ENCODE data around the gene RAB12.
"Not testable (repeated sequence)": the region's sequence is repeated elsewhere in the genome, so short reads cannot be mapped to it uniquely, and the experiment has no call there.

RAB12 gene

DNA sequence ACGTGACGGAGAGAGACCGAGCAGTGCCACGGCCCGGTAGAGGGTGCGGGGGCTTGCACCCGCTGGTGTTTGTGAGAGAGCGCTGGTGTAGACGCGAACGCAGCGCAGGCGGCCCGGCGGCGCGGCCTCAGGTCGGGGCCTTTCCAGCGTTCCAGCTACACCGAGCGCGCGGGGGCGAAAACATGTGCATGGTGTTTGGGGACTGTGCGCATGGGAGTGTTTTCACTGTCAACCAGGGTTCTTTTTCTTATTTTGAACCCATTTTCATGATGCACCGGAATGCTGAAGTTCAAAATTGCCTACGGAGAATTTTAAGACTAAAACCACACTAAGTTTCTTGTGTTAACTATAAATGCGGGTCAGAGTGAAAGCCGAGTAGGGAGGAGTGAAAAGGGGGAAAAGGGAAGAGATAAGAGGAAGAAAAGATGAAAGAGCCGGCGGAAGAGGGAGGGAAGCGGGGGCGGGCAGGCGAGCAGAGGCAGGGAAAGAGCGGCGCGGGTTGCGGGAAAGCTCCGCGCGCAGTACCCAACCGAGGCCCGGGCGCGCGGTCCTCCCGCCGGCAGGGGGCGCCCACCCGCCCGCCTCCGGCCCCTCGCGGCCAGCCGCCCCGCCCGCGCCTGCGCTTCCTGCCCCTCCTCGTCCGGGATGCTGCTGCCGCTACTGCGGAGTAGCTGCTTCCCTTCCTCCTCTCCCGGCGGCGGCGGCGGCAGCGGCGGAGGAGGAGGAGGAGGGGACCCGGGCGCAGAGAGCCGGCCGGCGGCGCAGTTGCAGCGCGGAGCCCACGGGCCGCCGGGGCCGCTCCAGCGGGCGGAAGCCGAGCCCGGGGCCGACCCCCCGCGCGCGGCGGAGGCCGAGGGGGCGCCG lies at the start of gene RAB12:
RAB12 (plus strand) TSS at position 643 of the 864 bp plus-strand sequence; CDS start at position 646, 3 bp downstream.
- DNase-seq (ENCODE audit: low read depth in 2 of 2), result peak; percentile 78 to 86

DNA sequence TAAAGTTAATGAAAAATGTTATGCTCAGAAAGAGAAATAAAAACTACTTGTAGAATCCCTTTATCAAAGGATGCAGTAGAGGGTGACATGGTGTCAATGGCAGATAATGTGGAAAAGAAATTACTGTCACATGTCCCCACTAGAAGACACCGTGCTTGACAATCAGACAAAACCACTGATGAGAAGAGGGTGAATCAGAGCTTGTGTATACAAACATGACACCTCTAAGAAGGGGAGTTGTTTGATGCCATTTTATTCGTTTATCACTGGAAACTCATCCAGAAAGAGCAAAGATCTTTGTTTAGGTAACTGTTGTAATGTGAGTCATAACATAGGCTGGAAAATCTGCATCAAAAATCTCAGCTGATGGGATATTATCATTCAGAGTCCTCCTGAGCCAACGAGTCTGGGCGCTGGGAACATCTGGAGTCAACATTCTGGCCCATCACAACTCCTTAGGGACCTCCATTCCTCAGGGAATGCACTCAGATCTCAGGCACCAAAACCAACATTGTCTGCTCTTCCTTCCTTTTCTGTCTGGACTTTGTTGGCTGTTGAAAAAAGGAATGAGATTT lies 49.5 kb upstream of the RAB12 start:
- DNase-seq (ENCODE audit: low read depth in 2 of 2), result no peak

- no peak for DNase-seq (ENCODE audit: low read depth in 2 of 2)
These were observed 47.9 kb upstream of the RAB12 start for GRCh38 chr18:8561123-8561910.

GRCh38 chr18:8562070-8562469 lies 47.2 kb upstream of the RAB12 start:
- DNase-seq (ENCODE audit: low read depth in 2 of 2), result no peak

- no peak for DNase-seq (ENCODE audit: low read depth in 2 of 2)
These were observed 46.3 kb upstream of the RAB12 start for GRCh38 chr18:8562919-8563318.

DNA sequence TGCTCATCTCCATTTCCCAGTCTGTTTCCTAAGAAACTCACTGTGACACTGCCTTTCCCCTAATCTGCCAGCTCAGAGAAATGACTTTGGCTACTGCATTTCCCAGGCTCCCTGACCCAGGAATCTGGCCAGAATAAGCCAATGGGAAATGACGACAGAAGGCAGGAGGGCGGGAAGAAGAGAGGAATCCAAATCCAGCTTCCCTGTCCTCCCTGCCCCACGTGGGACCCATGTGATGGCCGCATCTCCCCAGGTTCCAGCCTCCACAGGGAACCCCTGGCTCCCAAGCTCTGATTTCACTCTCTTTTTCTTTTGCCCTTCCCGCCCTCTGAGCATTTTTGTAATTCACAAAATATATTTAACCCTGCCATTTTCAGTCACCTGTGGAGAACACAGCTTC lies 37.8 kb upstream of the RAB12 start:
- DNase-seq (ENCODE audit: low read depth in 2 of 2), result no peak

DNA sequence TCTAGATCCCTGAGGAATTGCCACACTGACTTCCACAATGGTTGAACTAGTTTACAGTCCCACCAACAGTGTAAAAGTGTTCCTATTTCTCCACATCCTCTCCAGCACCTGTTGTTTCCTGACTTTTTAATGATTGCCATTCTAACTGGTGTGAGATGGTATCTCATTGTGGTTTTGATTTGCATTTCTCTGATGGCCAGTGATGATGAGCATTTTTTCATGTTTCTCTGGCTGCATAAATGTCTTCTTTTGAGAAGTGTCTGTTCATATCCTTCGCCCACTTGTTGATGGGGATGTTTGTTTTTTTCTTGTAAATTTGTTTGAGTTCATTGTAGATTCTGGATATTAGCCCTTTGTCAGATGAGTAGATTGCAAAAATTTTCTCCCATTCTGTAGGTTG lies 35.5 kb upstream of the RAB12 start:
- not testable (repeated sequence) for DNase-seq (ENCODE audit: low read depth in 2 of 2)

GRCh38 chr18:8584798-8585197 lies 24.4 kb upstream of the RAB12 start:
- no peak for DNase-seq (ENCODE audit: low read depth in 2 of 2)

GRCh38 chr18:8586941-8587340 lies 22.3 kb upstream of the RAB12 start:
- no peak for DNase-seq (ENCODE audit: low read depth in 2 of 2)

DNA sequence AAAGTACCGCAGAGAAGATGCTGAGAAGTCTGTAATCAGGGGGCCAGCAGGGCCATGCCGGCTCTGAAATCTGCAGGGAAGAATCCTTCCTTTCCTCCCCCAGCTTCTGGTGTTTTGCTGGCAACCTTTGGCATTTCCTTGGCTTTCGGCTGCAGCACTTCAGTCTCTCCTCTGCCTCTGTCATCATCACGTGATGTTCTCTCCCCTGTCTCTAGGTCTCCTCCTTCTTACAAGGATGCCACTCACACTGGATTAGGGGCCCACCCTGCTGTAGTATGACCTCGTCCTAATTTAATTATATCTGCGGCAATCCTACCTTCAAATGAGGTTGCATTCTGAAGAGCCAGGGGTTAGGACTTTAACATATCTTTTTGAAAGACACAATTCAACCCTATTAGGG lies 13.8 kb upstream of the RAB12 start:
- no peak for DNase-seq (ENCODE audit: low read depth in 2 of 2)

DNA sequence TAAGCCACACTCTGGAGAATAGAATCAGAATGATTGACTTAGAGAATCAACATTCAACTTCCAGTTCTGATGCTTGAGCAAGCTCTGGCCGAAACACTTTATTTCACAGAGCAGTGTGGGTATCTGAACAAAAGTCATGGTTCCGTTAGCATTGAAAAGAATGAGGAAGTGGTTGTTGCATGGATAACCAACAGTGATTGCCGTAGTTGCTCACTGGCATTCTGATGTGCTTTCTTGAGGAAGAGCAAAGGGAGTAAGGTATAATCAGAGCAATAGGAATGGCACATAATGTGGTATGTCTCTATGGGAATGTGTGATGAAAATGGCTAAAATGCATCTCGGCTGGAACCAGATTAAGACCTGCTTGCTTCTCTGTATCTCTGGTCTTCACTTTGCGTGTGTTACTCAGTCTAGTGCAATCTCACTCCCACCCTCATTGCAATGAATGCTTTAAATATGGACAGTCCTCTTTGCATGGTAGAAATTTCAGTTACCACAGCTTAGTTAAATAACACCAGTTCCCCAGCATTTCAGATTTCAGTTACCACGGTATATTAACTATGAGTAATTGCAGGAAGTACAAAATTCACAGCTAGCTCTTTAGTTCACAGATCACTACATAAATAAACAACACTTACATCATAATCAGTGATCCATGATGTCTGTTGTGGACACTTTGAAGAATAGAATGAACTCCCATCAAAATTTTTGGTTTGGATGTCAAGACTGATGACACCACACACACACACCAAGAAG lies 7.8 kb upstream of the RAB12 start:
- no peak for DNase-seq (ENCODE audit: low read depth in 2 of 2)

GRCh38 chr18:8602040-8602439 lies 7.2 kb upstream of the RAB12 start:
- DNase-seq (ENCODE audit: low read depth in 2 of 2), result no peak

- DNase-seq (ENCODE audit: low read depth in 2 of 2), result no peak
These were observed 6.7 kb upstream of the RAB12 start for GRCh38 chr18:8602557-8602956.

GRCh38 chr18:8603663-8604520 lies 5.3 kb upstream of the RAB12 start:
- no peak for DNase-seq (ENCODE audit: low read depth in 2 of 2)

DNA sequence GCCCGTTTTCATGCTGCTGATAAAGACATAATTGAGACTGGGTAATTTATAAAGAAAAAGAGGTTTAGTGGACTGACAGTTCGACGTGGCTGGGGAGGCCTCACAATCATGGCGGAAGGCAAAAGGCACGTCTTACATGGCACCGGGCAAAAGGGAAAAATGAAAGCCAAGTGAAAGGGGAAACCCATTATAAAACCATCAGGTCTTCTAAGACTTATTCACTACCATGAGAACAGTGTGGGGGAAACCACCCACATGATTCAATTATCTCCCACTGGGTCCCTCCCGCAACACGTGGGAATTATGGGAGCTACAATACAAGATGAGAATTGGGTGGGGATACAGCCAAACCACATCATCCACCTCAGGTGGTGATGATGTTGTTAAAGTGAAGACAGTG lies 3.3 kb upstream of the RAB12 start:
- DNase-seq (ENCODE audit: low read depth in 2 of 2), result no peak

DNA sequence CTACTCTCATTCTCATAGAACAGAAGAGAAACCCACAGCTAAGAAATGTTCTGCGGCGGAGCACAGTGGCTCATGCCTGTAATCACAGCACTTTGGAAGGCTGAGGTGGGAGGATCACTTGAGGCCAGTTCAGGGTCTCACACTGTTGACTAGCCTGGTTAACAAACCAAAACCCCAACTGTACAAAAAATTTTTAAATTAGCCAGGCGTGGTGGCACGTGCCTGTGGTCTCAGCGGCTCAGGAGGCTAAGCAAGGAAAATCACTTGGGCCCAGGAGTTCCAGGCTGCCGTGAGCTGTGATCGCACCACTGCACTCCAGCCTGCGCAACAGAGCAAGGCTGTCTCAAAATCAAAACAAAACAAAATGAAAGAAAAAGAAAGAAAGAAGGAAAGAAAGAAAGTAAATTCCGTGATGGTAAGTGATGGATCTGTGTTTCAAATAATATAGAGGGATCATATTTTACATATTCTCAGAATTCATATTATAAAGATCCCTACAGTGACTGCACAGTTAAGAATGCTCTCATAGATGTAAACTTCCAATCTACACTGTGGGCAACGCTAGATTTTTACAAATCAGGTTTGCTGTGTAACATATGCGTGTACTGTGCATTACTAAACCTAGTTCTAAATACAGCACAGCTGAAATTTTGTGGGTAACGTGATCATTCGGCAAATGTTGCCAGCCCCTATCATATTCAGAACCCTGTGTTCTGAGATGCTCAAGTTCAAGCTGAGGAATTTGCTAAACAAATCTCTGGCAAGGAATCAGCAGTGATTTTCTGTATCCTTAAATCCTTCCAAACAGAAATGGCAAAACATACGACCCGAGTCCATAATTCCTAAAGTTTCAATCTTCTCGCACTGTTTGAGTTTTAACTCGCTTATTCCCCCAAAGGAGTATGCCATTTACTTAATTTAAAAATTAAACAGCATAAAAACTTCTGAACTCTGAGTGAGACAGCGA lies 1.2 kb upstream of the RAB12 start:
- DNase-seq (ENCODE audit: low read depth in 2 of 2), result no peak

- peak in 1 of 2 donors; percentile 12 for DNase-seq (ENCODE audit: low read depth in 2 of 2)
These were observed 622 bp downstream of the RAB12 start for GRCh38 chr18:8609659-8610458.

- DNase-seq (ENCODE audit: low read depth in 2 of 2), result no peak
These were observed 1.2 kb downstream of the RAB12 start for GRCh38 chr18:8610459-8610851.

Data from stimulated activated CD4-positive, alpha-beta T cell treated with anti-CD3 and anti-CD28 coated beads, Interleukin-1b, Interleukin-23, amount 100 ng/mL, for 4 hours (primary cell).